Neutrophil (primary cell): ENCODE measurements around the gene CPSF3.
A peak's percentile ranks its signal among the peaks of the same experiment; 100 is the strongest.

ENCODE experiments used
- H3K27ac ChIP-seq: fragments of 200-600 bp; sonication (generic); 2 replicates; pipeline ENCODE4 v1.5.1; 2016; ENCODE audit warnings: mild to moderate bottlenecking, moderate library complexity
- H3K27me3 ChIP-seq: fragments of 200-600 bp; sonication (generic); 2 replicates; pipeline ENCODE4 v1.6.0; 2016; ENCODE audit warnings: mild to moderate bottlenecking
- H3K36me3 ChIP-seq: fragments of 200-600 bp; sonication (generic); 2 replicates; pipeline ENCODE4 v1.5.1; 2017
- H3K4me1 ChIP-seq, 2 experiments: fragments of 200-600 bp in 1 of 2; sonication (generic) in 1 of 2; 1 replicate in 1 of 2; 2 replicates in 1 of 2; pipeline versions ENCODE4 v1.5.1 to v1.6.1; 2013 to 2016; ENCODE audit warnings: low read depth in 1 of 2, low read length in 1 of 2, mild to moderate bottlenecking in 1 of 2, moderate library complexity in 1 of 2; ENCODE audit not compliant: control insufficient read depth in 1 of 2, insufficient read depth in 1 of 2
- H3K4me3 ChIP-seq, 2 experiments: fragments of 200-600 bp in 1 of 2; sonication (generic) in 1 of 2; 1 replicate in 1 of 2; 2 replicates in 1 of 2; pipeline ENCODE4 v1.5.1; 2013 to 2016; ENCODE audit warnings: low read depth in 1 of 2, low read length in 1 of 2, mild to moderate bottlenecking in 1 of 2, moderate library complexity in 1 of 2
- H3K9me3 ChIP-seq: fragments of 200-600 bp; sonication (generic); 2 replicates; pipeline ENCODE4 v1.5.1; 2016
- CTCF ChIP-seq: fragments of 200-600 bp; sonication (generic); IDR thresholded peaks from 2 replicates; pipeline ENCODE4 v1.5.1; 2016; ENCODE audit warnings: antibody characterized with exemption

Gene CPSF3

GRCh38 chr2:9417725-9418124 is 5.7 kb upstream of the CPSF3 start:
- no peak for TF ChIP-seq CTCF
- no peak overlapping the region for H3K4me3 ChIP-seq
- peaks cover 12% of the 10 kb centered on the region for H3K36me3 ChIP-seq
- H3K27me3 ChIP-seq: no peaks in the 10 kb centered on the region
- peaks cover 8 to 11% of the 10 kb centered on the region in 2 experiments for H3K4me1 ChIP-seq
- no peaks in the 10 kb centered on the region for H3K9me3 ChIP-seq
- no peak overlapping the region for H3K27ac ChIP-seq

- H3K4me1 ChIP-seq: peaks cover 10 to 12% of the 10 kb centered on the region in 2 experiments
- no peak for TF ChIP-seq CTCF
Measured at GRCh38 chr2:9418746-9419145, 4.7 kb upstream of the CPSF3 start.

GRCh38 chr2:9419541-9419940 is 3.9 kb upstream of the CPSF3 start:
- no peak overlapping the region for H3K4me3 ChIP-seq
- H3K27ac ChIP-seq: no peak overlapping the region
- peaks cover 18% of the 10 kb centered on the region in 2 experiments for H3K4me1 ChIP-seq
- H3K9me3 ChIP-seq: no peaks in the 10 kb centered on the region
- TF ChIP-seq CTCF: no peak
- H3K36me3 ChIP-seq: peaks cover 12% of the 10 kb centered on the region
- H3K27me3 ChIP-seq: no peaks in the 10 kb centered on the region

More at GRCh38 chr2:9418746-9419145, 4.7 kb upstream of the CPSF3 start:
- Histone ChIP-seq H3K36me3 (peaks cover 12% of the 10 kb centered on the region), H3K27ac (no peak overlapping the region), H3K4me3 (no peak overlapping the region), H3K9me3 (no peaks in the 10 kb centered on the region), H3K27me3 (no peaks in the 10 kb centered on the region)

GRCh38 chr2:9420495-9420894 is 3.0 kb upstream of the CPSF3 start:
- Histone ChIP-seq H3K27ac (no peak overlapping the region), H3K36me3 (peaks cover 9% of the 10 kb centered on the region), H3K4me3 (no peak overlapping the region), H3K27me3 (no peaks in the 10 kb centered on the region), H3K4me1 (peaks cover 20 to 24% of the 10 kb centered on the region in 2 experiments), H3K9me3 (no peaks in the 10 kb centered on the region)
- TF ChIP-seq CTCF: no peak

GRCh38 chr2:9422321-9423099 is 944 bp upstream of the CPSF3 start:
- Histone ChIP-seq H3K4me3 (peak overlapping the region; percentile 96 to 98), H3K36me3 (no peaks in the 10 kb centered on the region), H3K9me3 (no peaks in the 10 kb centered on the region), H3K27ac (peak overlapping the region; percentile 87), H3K4me1 (peaks cover 20 to 24% of the 10 kb centered on the region in 2 experiments), H3K27me3 (no peaks in the 10 kb centered on the region)
- TF ChIP-seq CTCF: no peak
